Stimulated activated naive B cell treated with anti-CD40 and anti-IgM and Interleukin-4, amounts not matched to agents 10 μg/mL and 1 μg/mL and 100 μg/mL, for 72 hours (primary cell): Measurements from ENCODE around the gene AFAP1L2.

Experiments used
- ATAC-seq, 2 donors: fragments of 150-1000 bp; cut with Tn5 transposase; replicated peaks; 2 replicates each; pipeline ENCODE4 v1.10.0; 2021; ENCODE audit warnings: moderate library complexity in 1 of 2
- DNase-seq: peaks from one replicate; pipeline ENCODE4 v3.0.0; 2021
- H3K27ac Mint-ChIP-seq: one replicate; pipeline ENCODE4 v1.8.0; 2022; ENCODE audit warnings: mild to moderate bottlenecking, mixed read lengths
- H3K27me3 Mint-ChIP-seq, 2 donors: one replicate each; pipeline ENCODE4 v1.8.0; 2022; ENCODE audit warnings: mixed read lengths in 2 of 2
- H3K36me3 Mint-ChIP-seq, 2 donors: one replicate each; pipeline ENCODE4 v1.8.0; 2022; ENCODE audit warnings: mixed read lengths in 2 of 2, mild to moderate bottlenecking in 1 of 2
- H3K4me1 Mint-ChIP-seq, 2 donors: one replicate each; pipeline ENCODE4 v1.8.0; 2022; ENCODE audit warnings: mixed read lengths in 2 of 2, mild to moderate bottlenecking in 1 of 2
- H3K4me3 Mint-ChIP-seq, 2 donors: one replicate each; pipeline ENCODE4 v1.8.0; 2022; ENCODE audit warnings: mild to moderate bottlenecking in 2 of 2, mixed read lengths in 2 of 2, moderate library complexity in 1 of 2
- H3K9me3 Mint-ChIP-seq, 2 donors: one replicate each; pipeline ENCODE4 v1.8.0; 2022; ENCODE audit warnings: mixed read lengths in 2 of 2, mild to moderate bottlenecking in 1 of 2

Gene AFAP1L2

DNA sequence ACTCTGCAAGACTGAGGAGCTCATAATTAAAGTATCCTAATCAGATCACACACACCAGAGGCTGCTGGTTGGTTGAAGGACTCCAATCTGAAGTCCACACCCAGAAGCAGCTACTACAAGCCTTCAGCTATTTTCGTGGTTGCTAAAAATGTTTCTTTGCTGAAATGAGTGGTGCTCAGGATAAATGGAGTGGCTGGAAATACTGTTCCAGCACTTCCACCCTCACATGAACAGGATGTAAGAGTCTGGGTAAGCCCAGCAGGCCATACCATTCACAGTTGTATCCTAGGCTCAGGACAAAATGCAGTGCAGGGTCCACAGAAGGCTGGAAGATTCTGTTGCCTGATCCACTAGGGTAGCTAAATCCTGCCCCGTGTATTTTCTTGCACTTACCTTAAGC is 34.1 kb downstream of the AFAP1L2 start:
- Mint-ChIP-seq H3K4me1 (peaks cover 0 to 3% of the 10 kb centered on the region in 2 donors), H3K27ac (no peak overlapping the region), H3K9me3 (no peaks in the 10 kb centered on the region), H3K27me3 (peaks cover 9 to 11% of the 10 kb centered on the region in 2 donors), H3K36me3 (no peaks in the 10 kb centered on the region), H3K4me3 (no peak overlapping the region)
- ATAC-seq (no peak), DNase-seq (no peak)

DNA sequence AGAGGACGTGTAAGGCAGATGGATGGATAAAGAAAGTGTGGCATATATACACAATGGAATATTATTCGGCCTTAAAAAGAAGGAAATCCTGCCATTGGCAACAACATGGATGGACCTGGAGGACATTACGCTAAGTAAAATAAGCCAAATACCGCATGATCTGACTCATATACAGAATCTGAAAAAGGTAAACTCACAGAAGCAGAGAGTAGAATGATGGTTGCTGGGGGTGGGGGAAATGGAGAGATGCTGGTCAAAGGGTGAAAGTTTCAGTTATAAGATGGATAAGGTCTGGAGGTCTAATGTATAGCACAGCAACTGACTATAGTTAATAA is 36.3 kb downstream of the AFAP1L2 start:
- Mint-ChIP-seq H3K27me3 (peaks cover 0 to 4% of the 10 kb centered on the region in 2 donors), H3K9me3 (no peaks in the 10 kb centered on the region), H3K4me1 (peaks cover 0 to 3% of the 10 kb centered on the region in 2 donors), H3K27ac (no peak overlapping the region), H3K36me3 (no peaks in the 10 kb centered on the region), H3K4me3 (no peak overlapping the region)
- no peak for ATAC-seq
- no peak for DNase-seq

DNA sequence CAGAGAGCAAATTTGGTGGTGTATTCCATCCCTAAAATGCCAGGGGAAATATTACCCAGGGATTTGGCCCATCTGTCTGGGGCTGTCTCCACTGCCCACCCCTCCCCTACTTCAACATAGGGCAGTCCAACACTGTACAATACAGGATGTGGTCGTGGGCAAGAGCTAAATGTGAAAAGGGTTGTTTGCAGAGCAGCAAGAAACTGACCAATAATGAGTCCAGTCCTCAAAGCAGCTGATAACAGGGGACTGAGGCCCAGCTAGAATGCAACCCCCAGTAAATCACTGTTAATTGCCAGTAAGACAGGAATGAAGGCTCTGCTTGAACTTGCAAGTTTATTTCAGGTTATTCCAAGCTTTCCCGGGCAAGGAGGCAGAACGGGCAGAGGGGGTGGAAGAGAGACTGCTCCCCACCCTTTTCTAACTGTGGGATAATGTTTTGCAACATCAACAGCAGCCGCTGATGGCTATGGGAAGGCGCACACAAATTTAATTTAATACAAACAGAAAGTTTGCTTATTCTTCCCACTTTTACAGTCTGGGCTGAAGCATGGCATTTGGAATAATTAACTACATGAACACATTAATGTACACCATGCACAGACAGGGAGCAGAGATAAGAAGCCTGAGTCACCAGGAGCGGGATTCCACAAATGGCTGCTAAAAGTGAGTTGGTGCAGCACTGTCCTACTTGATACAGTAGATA is 36.8 kb downstream of the AFAP1L2 start:
- Mint-ChIP-seq H3K4me3 (no peak overlapping the region), H3K27ac (no peak overlapping the region), H3K9me3 (no peaks in the 10 kb centered on the region), H3K4me1 (peaks cover 0 to 3% of the 10 kb centered on the region in 2 donors), H3K27me3 (peaks cover 0 to 5% of the 10 kb centered on the region in 2 donors), H3K36me3 (no peaks in the 10 kb centered on the region)
- ATAC-seq, result no peak
- DNase-seq, result no peak

DNA sequence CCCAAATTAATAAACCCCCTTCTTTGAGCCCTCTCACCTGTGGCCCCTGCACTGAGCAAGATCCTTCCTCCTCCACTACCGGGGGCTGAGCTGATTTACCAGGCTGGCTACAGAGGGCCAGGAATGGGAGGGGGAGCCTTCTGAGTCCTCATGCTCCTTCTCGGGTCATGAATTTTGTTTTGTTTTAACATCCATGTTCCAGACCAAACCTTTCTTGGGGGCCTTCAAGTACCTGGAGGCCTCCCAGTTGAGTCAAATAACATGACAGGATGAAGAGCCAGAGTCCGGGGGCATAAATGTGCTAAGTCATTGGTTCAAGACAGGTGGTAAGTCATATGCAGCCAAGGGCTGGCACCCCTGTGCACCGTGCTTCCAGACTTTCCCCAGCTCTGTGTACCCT is 39.6 kb downstream of the AFAP1L2 start:
- no peaks in the 10 kb centered on the region for H3K36me3 Mint-ChIP-seq
- H3K27ac Mint-ChIP-seq, result no peak overlapping the region
- H3K27me3 Mint-ChIP-seq, result peaks cover 0 to 16% of the 10 kb centered on the region in 2 donors
- H3K9me3 Mint-ChIP-seq, result no peaks in the 10 kb centered on the region
- no peak overlapping the region for H3K4me3 Mint-ChIP-seq
- no peak for DNase-seq
- H3K4me1 Mint-ChIP-seq, result peaks cover 0 to under 1% of the 10 kb centered on the region in 2 donors
- no peak for ATAC-seq

DNA sequence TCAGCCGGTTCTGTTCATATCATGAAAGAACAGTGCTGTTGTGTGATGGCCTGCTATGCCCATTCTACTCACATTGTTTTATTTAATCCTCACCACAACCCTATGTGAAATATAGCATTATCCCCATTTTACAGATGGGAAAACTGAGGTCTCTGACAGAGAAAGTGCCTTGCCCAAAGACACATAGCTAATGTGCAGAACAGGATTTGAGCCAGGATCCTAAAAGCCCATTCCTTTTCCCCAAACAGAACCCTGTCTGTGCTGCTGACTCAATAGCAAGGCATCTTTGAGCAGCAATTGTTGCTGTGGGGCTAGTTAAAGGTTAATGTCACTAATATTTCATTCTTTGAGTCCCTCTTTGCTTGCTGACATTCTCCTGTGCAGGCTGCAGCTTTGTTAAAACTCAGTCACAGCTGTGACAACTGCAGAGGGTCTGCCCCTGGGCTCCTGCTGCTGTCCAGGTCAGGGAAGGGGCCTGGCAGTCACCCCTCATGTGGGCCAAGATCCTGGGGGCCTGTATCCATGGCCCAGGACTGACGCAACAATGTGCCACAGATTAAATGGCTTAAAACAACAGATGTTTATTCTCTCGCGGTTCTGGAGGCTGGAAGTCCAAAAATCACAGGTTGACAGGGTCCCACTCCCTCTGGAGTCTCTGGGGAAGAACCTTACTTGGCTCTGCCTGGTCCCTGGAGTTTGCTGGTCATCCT is 40.4 kb downstream of the AFAP1L2 start:
- no peaks in the 10 kb centered on the region for H3K9me3 Mint-ChIP-seq
- H3K27ac Mint-ChIP-seq, result no peak overlapping the region
- H3K4me1 Mint-ChIP-seq, result no peaks in the 10 kb centered on the region
- H3K4me3 Mint-ChIP-seq, result no peak overlapping the region
- DNase-seq (no peak), ATAC-seq (no peak)
- H3K36me3 Mint-ChIP-seq, result no peaks in the 10 kb centered on the region
- peaks cover 0 to 16% of the 10 kb centered on the region in 2 donors for H3K27me3 Mint-ChIP-seq

DNA sequence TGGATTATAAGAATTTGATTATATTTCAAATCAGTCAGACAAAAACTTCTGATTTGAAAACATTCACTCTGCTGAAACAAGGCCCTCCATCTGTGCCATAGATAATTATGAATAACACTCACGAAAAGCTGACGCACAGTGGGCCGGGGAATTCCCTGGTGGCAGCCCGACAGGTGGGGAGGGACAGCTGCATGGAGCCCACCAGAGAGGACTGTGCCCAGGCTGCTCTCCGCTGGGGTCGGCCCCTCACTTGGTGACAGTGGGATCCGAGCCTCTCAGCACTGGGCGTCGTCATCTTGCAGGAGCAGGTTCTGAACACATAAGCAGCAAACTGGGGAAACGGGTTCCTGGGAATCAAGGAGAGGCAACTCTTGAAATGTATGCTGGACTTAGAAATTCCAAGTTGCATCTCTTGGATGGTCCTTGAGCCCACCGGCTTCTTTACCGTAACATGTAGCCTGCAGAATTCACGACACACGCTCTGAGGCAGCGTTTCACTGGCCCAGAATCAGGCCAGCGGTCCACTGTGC is 41.4 kb downstream of the AFAP1L2 start:
- DNase-seq, result no peak
- Mint-ChIP-seq H3K27ac (no peak overlapping the region), H3K9me3 (no peaks in the 10 kb centered on the region), H3K4me3 (no peak overlapping the region), H3K27me3 (peaks cover 0 to 16% of the 10 kb centered on the region in 2 donors), H3K4me1 (no peaks in the 10 kb centered on the region), H3K36me3 (no peaks in the 10 kb centered on the region)
- ATAC-seq, result no peak

DNA sequence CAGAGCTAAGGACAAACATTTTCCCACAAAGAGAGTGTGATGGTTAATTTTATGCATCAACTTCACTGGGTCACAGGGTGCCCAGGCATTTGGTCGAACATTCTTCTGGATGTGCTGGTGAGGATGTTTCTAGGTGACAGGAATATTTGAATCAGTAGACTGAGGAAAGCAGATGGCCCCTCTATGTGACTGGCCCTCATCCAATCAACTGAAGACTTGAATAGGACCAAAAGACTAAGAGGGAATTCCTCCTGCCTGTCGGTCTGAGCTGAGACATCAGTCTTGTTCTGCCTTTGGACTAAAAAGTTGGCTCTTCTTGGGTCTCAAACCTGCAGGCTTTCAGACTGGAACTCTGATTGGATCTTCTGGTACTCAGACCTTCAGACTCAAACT is 44.4 kb downstream of the AFAP1L2 start:
- Mint-ChIP-seq H3K4me1 (peaks cover 6% of the 10 kb centered on the region in 2 donors), H3K27me3 (peaks cover 0 to 16% of the 10 kb centered on the region in 2 donors), H3K36me3 (no peaks in the 10 kb centered on the region), H3K9me3 (no peaks in the 10 kb centered on the region), H3K27ac (no peak overlapping the region), H3K4me3 (no peak overlapping the region)
- ATAC-seq (no peak), DNase-seq (no peak)

DNA sequence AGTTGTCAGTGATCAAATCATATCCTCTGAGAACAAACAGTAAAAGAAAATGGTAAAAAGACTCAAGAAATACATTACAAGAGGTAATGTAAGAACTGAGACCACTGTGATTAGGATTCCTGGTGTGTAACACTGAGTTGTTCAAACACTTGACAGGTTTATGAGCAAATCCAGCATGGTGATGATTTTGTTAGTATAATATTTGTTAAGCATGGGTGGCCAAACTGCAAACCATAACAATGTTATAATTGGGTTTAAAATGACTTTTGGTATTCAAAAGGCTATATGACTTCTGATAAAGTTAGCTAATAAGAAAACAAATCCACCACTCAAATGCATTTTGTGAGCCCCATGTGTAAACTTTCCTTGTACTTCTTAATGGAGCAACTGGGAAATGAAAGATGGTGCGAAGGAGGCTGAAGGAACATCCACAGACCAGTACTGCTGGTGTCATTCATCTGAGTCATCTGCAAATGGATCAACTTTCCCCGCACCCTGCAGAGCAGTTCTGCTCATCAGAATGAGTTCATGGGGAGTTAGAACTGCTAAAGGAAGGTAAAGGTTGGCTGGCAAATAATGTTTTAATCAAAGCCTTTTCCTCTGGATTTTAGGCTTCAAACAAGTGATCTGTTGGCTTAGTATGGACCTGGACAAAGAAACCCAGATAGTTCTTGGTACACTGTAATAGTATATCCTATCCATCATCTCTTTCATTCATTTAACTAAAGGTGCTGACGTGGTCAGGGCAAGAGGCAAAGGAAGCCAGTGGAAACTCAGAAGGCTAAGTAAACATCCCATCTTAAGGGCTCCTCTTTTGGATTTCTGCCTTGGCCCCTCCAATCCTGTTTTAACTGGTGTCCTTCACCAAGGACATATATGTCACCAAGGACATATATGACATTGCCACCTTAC is 45.0 kb downstream of the AFAP1L2 start:
- no peaks in the 10 kb centered on the region for H3K36me3 Mint-ChIP-seq
- DNase-seq, result no peak
- H3K4me3 Mint-ChIP-seq, result no peak overlapping the region
- no peak for ATAC-seq
- H3K27ac Mint-ChIP-seq, result no peak overlapping the region
- H3K4me1 Mint-ChIP-seq, result peaks cover 6% of the 10 kb centered on the region in 2 donors
- H3K9me3 Mint-ChIP-seq, result no peaks in the 10 kb centered on the region
- H3K27me3 Mint-ChIP-seq, result peaks cover 0 to 14% of the 10 kb centered on the region in 2 donors

DNA sequence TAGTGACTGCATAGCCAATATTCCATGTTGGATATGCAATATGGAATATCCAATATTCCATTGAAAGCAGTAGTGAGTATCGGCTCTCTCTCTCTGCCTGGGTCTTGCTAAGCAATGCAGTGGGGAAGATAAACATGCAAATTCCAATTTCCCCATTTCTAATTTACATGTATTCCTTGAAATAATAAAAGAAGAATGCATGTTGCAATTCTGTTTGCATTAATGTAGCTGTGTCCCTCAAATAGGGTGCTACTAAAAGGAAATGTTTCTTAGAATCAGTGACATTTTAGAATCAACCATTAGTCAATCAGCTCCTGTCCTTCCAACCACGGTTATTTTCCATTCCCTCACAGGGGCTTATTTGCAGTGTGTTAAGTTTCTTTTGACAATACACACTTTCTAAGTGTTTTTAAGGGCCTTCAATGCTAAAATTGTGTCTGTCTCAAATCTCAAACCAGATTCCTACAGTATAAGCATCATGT is 46.7 kb downstream of the AFAP1L2 start:
- ATAC-seq (peak; percentile 36), DNase-seq (no peak)
- Mint-ChIP-seq H3K4me1 (peaks cover 6% of the 10 kb centered on the region in 2 donors), H3K9me3 (peaks cover 0 to 2% of the 10 kb centered on the region in 2 donors), H3K27me3 (peaks cover 0 to 18% of the 10 kb centered on the region in 2 donors), H3K27ac (no peak overlapping the region), H3K36me3 (no peaks in the 10 kb centered on the region), H3K4me3 (no peak overlapping the region)

DNA sequence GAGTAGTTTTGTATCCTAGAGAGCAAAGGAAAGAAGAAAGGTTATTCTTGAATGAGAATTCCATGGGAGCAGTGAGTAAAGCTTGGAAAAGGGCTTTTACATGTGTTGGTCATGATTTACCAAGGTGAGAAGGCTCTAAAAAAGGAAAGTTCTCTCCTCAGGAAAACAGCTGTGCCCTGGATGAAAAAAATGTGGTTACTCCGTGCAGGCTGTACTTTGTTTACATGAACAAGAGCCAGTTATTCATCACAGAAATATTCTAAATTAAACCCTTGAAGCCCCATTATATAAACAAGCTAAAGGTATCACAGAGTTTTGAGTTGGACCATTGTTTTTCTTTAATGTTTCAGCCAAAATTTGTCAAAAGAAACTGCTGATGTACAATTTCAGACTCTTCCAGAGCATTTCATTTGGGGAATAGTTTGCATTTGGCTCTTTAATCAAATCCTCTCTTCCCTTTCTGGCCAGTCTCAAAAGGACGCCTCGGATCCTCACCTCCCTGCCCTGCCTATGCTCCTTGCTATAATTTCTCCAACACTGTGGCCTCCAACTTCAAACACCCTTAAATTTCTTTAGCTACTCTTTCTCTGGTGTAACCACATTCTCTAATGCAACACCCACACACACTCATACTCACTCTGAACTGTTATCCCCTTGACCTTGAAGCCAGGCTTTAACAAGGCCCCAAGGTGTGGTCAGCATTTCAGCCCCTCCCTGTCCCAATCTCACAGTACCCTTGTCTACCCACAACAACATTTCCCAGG is 47.4 kb downstream of the AFAP1L2 start:
- ATAC-seq (peak in 1 of 2 donors; percentile 52), DNase-seq (no peak)
- peaks cover 0 to 2% of the 10 kb centered on the region in 2 donors for H3K9me3 Mint-ChIP-seq
- H3K27me3 Mint-ChIP-seq, result peaks cover 0 to 11% of the 10 kb centered on the region in 2 donors
- no peak overlapping the region for H3K4me3 Mint-ChIP-seq
- peaks cover 6% of the 10 kb centered on the region in 2 donors for H3K4me1 Mint-ChIP-seq
- no peaks in the 10 kb centered on the region for H3K36me3 Mint-ChIP-seq
- no peak overlapping the region for H3K27ac Mint-ChIP-seq

DNA sequence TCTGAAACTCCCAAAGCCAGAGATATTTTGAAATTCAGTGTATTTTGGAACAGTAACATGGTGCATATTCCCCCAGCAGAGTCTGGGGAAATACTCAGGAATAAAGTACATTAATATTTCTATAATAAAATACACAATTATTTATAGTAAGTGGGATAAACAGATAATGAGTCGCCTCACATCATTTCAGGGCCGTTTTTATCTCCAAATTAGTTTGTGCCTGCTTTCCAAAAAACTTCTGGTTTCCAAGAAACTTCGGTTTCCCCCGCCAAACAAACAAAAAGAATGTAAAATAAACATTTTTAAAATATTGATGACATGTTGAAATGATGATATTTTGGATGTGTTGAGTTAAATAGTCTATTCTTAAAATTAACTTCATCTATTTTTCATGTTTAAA is 48.2 kb downstream of the AFAP1L2 start:
- ATAC-seq (no peak), DNase-seq (no peak)
- Mint-ChIP-seq H3K9me3 (peaks cover 0 to 2% of the 10 kb centered on the region in 2 donors), H3K27ac (no peak overlapping the region), H3K27me3 (peaks cover 0 to 11% of the 10 kb centered on the region in 2 donors), H3K4me3 (no peak overlapping the region), H3K4me1 (peaks cover 6% of the 10 kb centered on the region in 2 donors), H3K36me3 (no peaks in the 10 kb centered on the region)

DNA sequence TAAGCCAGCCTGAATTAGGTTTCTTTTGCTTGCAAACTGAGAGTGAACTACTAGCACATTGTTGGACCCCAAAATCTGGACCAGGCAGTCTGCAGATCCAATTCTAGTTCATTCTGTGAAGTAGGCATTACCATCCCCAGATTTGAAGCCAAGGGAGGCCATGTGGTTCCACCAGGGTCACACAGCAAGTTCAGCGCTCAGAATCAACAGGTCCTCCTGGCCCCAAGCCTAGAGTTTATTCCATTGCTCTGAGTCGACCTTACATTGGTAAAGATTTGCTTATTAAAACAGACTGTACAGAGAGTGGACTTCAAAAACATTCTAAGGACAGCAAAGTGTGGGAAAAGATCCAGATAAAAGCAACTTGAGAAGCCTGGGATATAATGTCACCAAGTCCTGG is 50.9 kb downstream of the AFAP1L2 start:
- no peak for ATAC-seq
- no peak overlapping the region for H3K4me3 Mint-ChIP-seq

DNA sequence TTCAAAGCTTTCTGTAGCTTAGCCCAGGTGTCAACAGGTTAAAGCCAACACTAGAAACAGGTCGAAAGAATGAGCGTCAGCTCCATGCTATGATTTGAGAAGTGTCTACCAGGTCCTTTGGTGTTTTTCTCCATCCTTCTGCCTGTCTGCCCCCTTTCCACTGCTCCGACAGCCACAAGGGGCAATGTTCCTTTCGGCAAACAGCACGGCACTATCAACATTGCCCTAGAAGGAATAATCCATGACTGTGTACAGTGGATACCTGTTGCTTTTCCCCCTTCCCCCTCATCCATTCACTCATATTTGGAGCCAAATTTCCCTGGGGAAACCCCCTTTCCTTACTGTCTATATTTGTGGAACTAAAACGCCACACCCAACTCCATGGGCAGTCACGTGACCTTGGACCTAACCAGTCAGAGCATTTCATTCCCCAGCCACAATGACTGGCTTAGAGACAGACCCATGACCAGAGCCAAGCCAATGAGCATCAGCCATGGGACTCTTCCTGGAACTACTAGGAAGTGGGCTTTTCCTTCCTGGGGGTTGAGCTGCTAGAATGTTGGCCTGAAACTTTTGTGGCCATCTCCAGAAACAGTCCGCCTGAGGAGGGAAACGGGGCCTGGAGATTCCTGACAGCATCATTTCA is 51.5 kb downstream of the AFAP1L2 start:
- Mint-ChIP-seq H3K4me3 (no peak overlapping the region), H3K27me3 (peaks cover 0 to 7% of the 10 kb centered on the region in 2 donors), H3K36me3 (no peaks in the 10 kb centered on the region), H3K4me1 (peaks cover 5 to 6% of the 10 kb centered on the region in 2 donors), H3K27ac (no peak overlapping the region), H3K9me3 (peaks cover 0 to 2% of the 10 kb centered on the region in 2 donors)
- DNase-seq, result no peak
- ATAC-seq, result no peak

More for the DNA sequence above, 50.9 kb downstream of the AFAP1L2 start:
- Mint-ChIP-seq H3K27me3 (peaks cover 0 to 7% of the 10 kb centered on the region in 2 donors), H3K4me1 (peaks cover 6% of the 10 kb centered on the region in 2 donors), H3K36me3 (no peaks in the 10 kb centered on the region), H3K9me3 (peaks cover 0 to 2% of the 10 kb centered on the region in 2 donors), H3K27ac (no peak overlapping the region)
- no peak for DNase-seq
